Stimulated activated naive B cell treated with anti-CD40 and anti-IgM and Interleukin-4, amounts not matched to agents 10 μg/mL and 1 μg/mL and 100 μg/mL, for 72 hours (primary cell): ENCODE measurements around the gene ERC2.
"Not testable (repeated sequence)": the region's sequence is repeated elsewhere in the genome, so short reads cannot be mapped to it uniquely, and the experiment has no call there.

Source experiments
- ATAC-seq, 2 donors: fragments of 150-1000 bp; cut with Tn5 transposase; replicated peaks; 2 replicates each; pipeline ENCODE4 v1.10.0; 2021; ENCODE audit warnings: moderate library complexity in 1 of 2
- DNase-seq: peaks from one replicate; pipeline ENCODE4 v3.0.0; 2021
- H3K27ac Mint-ChIP-seq: one replicate; pipeline ENCODE4 v1.8.0; 2022; ENCODE audit warnings: mild to moderate bottlenecking, mixed read lengths
- H3K27me3 Mint-ChIP-seq, 2 donors: one replicate each; pipeline ENCODE4 v1.8.0; 2022; ENCODE audit warnings: mixed read lengths in 2 of 2
- H3K36me3 Mint-ChIP-seq, 2 donors: one replicate each; pipeline ENCODE4 v1.8.0; 2022; ENCODE audit warnings: mixed read lengths in 2 of 2, mild to moderate bottlenecking in 1 of 2
- H3K4me1 Mint-ChIP-seq, 2 donors: one replicate each; pipeline ENCODE4 v1.8.0; 2022; ENCODE audit warnings: mixed read lengths in 2 of 2, mild to moderate bottlenecking in 1 of 2
- H3K4me3 Mint-ChIP-seq, 2 donors: one replicate each; pipeline ENCODE4 v1.8.0; 2022; ENCODE audit warnings: mild to moderate bottlenecking in 2 of 2, mixed read lengths in 2 of 2, moderate library complexity in 1 of 2
- H3K9me3 Mint-ChIP-seq, 2 donors: one replicate each; pipeline ENCODE4 v1.8.0; 2022; ENCODE audit warnings: mixed read lengths in 2 of 2, mild to moderate bottlenecking in 1 of 2

The ERC2 gene

DNA sequence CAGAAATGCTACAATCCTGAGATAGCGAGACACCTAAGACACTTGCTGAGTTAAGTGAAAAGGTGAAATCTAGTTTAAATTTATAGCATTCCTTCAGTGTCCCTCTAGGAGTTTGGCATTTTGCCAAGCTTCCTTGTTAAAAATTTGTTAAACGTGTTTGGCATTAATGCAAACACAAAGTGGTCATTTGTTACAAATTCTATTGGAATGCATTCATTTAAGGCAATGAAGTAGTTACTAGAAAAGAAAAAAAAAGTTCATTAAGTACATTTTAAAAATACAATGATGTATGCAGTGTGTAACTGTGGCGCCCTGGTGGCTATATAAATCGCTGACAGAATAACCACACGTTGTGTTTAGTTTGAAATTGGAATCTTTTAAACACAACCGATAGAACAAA lies 949.8 kb downstream of the ERC2 start:
- Mint-ChIP-seq H3K9me3 (no peaks in the 10 kb centered on the region), H3K27ac (no peak overlapping the region), H3K4me3 (no peak overlapping the region), H3K27me3 (peaks cover 0 to 6% of the 10 kb centered on the region in 2 donors), H3K36me3 (no peaks in the 10 kb centered on the region), H3K4me1 (no peaks in the 10 kb centered on the region)
- ATAC-seq (no peak), DNase-seq (no peak)

GRCh38 chr3:55516392-55517030 lies 951.8 kb downstream of the ERC2 start:
- no peak overlapping the region for H3K4me3 Mint-ChIP-seq
- H3K4me1 Mint-ChIP-seq: no peaks in the 10 kb centered on the region
- ATAC-seq (no peak), DNase-seq (no peak)
- H3K36me3 Mint-ChIP-seq: no peaks in the 10 kb centered on the region
- H3K9me3 Mint-ChIP-seq: no peaks in the 10 kb centered on the region
- peaks cover 0 to 6% of the 10 kb centered on the region in 2 donors for H3K27me3 Mint-ChIP-seq
- H3K27ac Mint-ChIP-seq: no peak overlapping the region

DNA sequence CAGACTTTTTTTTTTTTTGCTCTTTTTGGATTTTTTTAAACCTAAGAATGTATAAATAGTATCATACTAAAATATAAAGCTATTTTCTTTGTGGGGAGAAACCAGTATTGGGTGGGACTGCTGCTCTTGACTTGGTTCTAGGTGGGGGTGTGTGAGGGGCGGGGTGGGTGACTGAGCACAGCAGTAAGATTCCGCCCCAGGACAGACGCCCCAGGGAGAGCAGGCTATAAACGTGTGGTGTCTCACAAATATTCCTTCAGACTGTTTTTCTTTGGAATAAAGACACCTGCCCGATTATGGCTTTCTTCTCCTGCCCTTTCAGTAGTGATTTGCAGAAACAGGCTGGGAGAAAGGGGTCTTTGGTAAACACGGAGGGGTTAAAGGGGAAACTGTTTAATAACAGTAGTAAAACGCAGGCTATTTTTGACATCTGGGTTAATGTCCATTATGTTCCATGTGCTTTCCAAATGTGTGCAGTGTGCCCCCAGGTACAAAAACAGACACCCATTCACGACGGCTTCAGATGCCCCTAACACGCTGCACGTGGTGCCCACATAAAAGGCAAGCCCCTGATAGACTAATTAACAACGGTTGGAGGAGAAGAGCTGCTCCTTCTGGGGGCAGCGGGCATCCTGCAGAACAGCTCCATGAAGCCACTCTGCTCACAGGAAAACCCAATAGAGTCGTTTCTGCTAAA lies 952.6 kb downstream of the ERC2 start:
- Mint-ChIP-seq H3K4me1 (no peaks in the 10 kb centered on the region), H3K27ac (no peak overlapping the region), H3K4me3 (no peak overlapping the region), H3K27me3 (peaks cover 0 to 6% of the 10 kb centered on the region in 2 donors), H3K9me3 (no peaks in the 10 kb centered on the region), H3K36me3 (no peaks in the 10 kb centered on the region)
- no peak for ATAC-seq
- no peak for DNase-seq

GRCh38 chr3:55514962-55515361 lies 953.3 kb downstream of the ERC2 start:
- no peaks in the 10 kb centered on the region for H3K9me3 Mint-ChIP-seq
- H3K36me3 Mint-ChIP-seq: no peaks in the 10 kb centered on the region
- no peak overlapping the region for H3K27ac Mint-ChIP-seq
- ATAC-seq (no peak), DNase-seq (no peak)
- H3K4me3 Mint-ChIP-seq: no peak overlapping the region
- H3K27me3 Mint-ChIP-seq: peaks cover 0 to 6% of the 10 kb centered on the region in 2 donors
- no peaks in the 10 kb centered on the region for H3K4me1 Mint-ChIP-seq

- Mint-ChIP-seq H3K4me1 (no peaks in the 10 kb centered on the region), H3K36me3 (no peaks in the 10 kb centered on the region), H3K27ac (no peak overlapping the region), H3K27me3 (peaks cover 0 to 6% of the 10 kb centered on the region in 2 donors), H3K9me3 (no peaks in the 10 kb centered on the region), H3K4me3 (no peak overlapping the region)
- DNase-seq (no peak), ATAC-seq (no peak)
Measured at GRCh38 chr3:55512571-55513343, 955.5 kb downstream of the ERC2 start.

DNA sequence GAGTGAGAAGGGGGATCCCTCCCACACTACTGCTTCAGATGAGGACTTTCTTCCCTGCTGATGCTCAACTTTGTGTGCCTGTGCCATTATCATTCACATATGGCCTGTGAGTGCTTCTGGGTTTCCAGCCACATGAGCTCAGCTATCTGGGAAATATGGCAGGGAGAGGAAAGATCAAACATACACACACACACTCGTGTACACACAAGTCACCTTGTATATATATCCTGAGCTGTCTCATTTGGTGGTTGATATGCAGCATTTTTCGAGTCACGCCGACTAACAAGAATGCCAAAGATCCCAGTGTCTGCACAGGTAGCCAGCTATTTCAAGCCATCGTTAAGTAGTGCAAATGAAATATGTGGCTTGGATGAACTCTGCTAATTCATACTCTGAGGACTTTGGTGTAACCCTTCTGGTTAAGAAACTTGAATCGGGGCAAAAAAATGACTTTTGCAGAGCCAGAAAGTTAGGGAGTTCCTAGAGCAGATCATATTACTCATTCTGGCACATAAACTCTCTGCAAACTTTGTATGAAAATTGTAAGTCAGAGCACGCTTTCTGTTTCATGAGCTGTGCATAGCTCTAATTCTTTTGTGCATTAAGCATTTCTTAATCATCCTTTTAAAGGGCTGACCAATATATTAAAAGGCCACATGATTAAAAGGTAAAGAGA lies 956.2 kb downstream of the ERC2 start:
- no peak for ATAC-seq
- Mint-ChIP-seq H3K36me3 (no peaks in the 10 kb centered on the region), H3K4me1 (no peaks in the 10 kb centered on the region), H3K9me3 (no peaks in the 10 kb centered on the region), H3K27me3 (peaks cover 0 to 6% of the 10 kb centered on the region in 2 donors), H3K4me3 (no peak overlapping the region), H3K27ac (no peak overlapping the region)
- DNase-seq: no peak

DNA sequence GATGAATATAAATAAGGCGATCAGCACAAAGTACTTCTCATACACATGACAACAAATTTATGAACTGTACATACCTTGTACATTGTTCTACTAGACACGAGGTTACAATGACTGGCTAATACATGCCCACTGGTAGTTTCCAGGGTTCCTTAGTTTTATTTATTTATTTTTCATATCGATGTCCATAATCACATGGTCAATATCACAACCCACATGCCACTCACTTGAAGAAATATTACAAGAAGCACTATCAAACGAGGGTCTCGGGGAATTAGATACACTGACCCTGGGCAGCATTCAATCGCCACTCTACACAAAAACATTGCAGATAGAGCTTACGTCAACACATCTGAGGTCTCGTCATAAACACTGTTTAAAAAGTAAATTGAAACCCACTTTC lies 959.9 kb downstream of the ERC2 start:
- no peaks in the 10 kb centered on the region for H3K27me3 Mint-ChIP-seq
- H3K4me3 Mint-ChIP-seq: no peak overlapping the region
- no peak for DNase-seq
- H3K36me3 Mint-ChIP-seq: no peaks in the 10 kb centered on the region
- H3K4me1 Mint-ChIP-seq: no peaks in the 10 kb centered on the region
- no peaks in the 10 kb centered on the region for H3K9me3 Mint-ChIP-seq
- ATAC-seq: no peak
- no peak overlapping the region for H3K27ac Mint-ChIP-seq

DNA sequence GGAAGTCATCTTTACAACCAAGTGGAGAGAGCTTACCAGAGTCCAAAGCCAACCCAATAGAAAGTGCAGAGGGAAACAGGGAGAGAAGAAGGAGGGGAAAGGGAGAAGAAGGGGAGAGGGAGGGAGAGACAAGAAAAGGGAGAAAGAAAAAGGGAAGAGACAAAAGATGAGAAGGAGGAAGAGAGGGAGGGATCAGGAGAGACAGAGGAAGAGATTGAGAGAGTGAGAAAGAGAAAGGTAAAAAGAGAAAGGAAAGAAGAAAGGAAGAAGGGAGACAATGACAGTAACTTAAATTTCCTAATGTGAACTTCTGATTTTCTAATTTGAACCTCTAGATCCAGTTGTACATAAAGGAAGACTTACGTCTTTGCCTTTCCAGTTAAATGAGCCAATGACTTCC lies 960.5 kb downstream of the ERC2 start:
- Mint-ChIP-seq H3K27ac (no peak overlapping the region), H3K4me1 (no peaks in the 10 kb centered on the region), H3K36me3 (no peaks in the 10 kb centered on the region), H3K9me3 (no peaks in the 10 kb centered on the region), H3K27me3 (no peaks in the 10 kb centered on the region), H3K4me3 (no peak overlapping the region)
- no peak for ATAC-seq
- DNase-seq: no peak

DNA sequence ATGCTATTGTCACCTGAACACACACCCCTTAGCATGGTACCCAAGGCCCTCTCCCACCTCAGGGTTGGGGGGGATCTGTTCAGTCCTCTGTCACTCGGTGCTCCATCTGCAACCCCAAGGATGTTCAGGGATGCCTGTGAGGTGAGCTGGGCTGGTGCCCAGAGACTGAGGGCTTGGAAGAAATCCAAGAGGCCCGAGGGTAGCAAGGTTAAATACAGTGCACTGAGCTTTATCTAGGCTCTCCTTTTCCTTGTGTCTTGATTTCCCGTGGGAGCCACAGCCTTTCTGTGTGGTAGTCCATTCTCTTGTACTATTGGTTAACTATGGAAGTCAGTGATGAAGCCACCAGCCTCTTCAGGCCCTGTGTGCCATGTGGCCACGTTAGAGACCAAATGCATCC lies 962.5 kb downstream of the ERC2 start:
- Mint-ChIP-seq H3K27ac (no peak overlapping the region), H3K36me3 (no peaks in the 10 kb centered on the region), H3K4me3 (no peak overlapping the region)

DNA sequence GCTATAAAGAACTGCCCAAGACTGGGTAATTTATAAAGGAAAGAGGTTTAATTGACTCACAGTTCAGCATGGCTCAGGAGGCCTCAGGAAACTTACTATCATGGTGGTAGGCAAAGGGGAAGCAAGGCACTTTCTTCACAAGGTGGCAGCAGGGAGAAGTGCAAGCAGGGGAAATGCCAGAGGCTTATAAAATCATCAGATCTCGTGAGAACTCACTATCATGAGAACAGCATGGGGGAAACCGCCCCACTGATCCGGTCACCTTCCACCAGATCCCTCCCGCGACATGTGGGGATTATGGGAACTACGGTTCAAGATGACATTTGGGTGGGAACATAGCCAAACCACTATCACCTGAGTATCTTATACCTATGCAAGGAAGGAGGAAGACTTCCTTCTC lies 963.2 kb downstream of the ERC2 start:
- not testable (repeated sequence) for H3K9me3 Mint-ChIP-seq, DNase-seq, ATAC-seq, H3K27me3 Mint-ChIP-seq, H3K4me3 Mint-ChIP-seq, H3K36me3 Mint-ChIP-seq, H3K4me1 Mint-ChIP-seq
- peak overlapping the region; percentile 22 for H3K27ac Mint-ChIP-seq

More for the DNA sequence above, 962.5 kb downstream of the ERC2 start:
- Mint-ChIP-seq H3K4me1 (no peaks in the 10 kb centered on the region), H3K27me3 (no peaks in the 10 kb centered on the region), H3K9me3 (no peaks in the 10 kb centered on the region)
- DNase-seq (no peak), ATAC-seq (no peak)

GRCh38 chr3:55501905-55502304 lies 966.4 kb downstream of the ERC2 start:
- DNase-seq: no peak
- no peak overlapping the region for H3K4me3 Mint-ChIP-seq

DNA sequence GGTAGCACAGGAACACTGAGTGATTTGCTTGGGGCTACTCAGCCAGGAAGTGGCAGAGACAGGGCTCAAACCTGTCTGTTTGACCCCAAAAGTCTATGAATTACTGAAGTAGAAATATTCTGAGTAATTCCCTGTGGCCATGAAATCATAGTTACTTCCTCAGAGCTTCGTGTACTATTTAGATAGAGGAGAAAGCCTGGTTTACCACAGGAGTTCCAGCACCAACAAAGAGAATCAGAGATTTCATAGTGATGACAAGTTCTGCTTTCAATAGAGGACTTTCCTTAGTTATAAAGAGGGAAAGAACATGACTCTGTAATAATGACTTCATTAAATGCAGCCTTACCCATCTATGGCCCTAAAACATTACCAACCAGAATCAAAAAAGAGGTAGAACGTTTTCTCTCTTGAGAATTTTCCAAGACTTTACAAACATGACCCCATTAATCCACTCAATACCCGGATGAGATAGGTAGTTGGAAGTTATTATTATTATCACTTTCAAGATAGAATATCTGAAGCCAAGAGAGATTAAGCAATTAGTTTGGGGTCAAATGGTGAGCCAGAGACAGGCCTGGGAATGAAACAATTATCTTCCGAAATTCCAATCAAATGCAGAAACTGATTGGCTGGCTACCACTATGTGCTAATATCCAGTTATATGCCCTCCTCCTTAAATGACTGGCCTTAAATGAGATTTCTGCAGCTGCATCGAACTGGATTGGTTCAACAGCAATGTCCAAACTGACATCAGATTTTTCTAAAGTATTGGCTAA lies 967.5 kb downstream of the ERC2 start:
- H3K4me1 Mint-ChIP-seq: no peaks in the 10 kb centered on the region
- H3K27ac Mint-ChIP-seq: no peak overlapping the region

More at GRCh38 chr3:55501905-55502304, 966.4 kb downstream of the ERC2 start:
- Mint-ChIP-seq H3K9me3 (no peaks in the 10 kb centered on the region), H3K36me3 (no peaks in the 10 kb centered on the region), H3K27ac (no peak overlapping the region), H3K4me1 (no peaks in the 10 kb centered on the region), H3K27me3 (no peaks in the 10 kb centered on the region)
- no peak for ATAC-seq

DNA sequence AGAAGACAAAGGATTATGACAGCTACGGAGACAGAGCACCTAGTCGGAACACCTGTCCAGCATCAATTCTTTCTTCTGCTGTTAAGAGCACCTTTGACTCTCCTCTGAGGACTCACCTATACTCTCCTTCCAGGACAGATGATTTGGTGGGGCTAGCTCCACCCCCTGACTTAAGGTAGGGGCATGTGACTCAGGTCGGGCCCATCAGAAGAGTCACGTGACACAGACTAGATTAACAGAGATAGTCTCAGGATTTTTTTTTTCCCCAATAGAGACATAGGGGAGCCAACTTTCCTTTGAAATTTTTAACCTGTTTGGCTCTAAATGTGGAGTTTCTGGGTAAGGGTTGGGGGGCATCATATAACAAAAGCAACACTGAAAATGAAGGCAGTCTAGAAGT lies 969.7 kb downstream of the ERC2 start:
- H3K4me1 Mint-ChIP-seq: no peaks in the 10 kb centered on the region
- no peak overlapping the region for H3K4me3 Mint-ChIP-seq
- ATAC-seq (no peak), DNase-seq (no peak)
- H3K36me3 Mint-ChIP-seq: no peaks in the 10 kb centered on the region
- peaks cover 3 to 9% of the 10 kb centered on the region in 2 donors for H3K27me3 Mint-ChIP-seq
- no peak overlapping the region for H3K27ac Mint-ChIP-seq
- no peaks in the 10 kb centered on the region for H3K9me3 Mint-ChIP-seq

More for the DNA sequence above, 967.5 kb downstream of the ERC2 start:
- Mint-ChIP-seq H3K36me3 (no peaks in the 10 kb centered on the region), H3K27me3 (peaks cover 3 to 9% of the 10 kb centered on the region in 2 donors), H3K4me3 (no peak overlapping the region), H3K9me3 (no peaks in the 10 kb centered on the region)
- no peak for ATAC-seq
- DNase-seq: no peak

DNA sequence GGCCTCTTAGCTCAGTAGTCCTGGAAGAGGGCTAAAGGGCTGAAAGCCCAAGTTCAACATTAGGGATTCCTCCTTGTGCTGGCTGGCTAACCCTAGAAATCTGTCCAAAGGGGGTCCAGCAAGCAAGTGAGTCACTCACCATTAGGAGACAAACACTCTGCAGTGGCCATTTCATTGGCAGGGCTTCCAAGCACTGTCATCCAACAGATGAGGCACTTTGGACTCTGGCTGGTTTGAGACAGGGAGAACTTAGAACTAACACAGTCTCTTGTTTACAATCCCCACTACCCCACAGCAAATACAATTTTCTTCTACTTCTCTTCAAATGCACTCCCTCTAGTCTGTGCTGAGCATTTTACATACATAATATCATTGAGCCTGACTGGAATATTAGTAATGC lies 971.0 kb downstream of the ERC2 start:
- H3K9me3 Mint-ChIP-seq: no peaks in the 10 kb centered on the region
- H3K27me3 Mint-ChIP-seq: peaks cover 8 to 19% of the 10 kb centered on the region in 2 donors
- ATAC-seq (no peak), DNase-seq (no peak)
- no peak overlapping the region for H3K27ac Mint-ChIP-seq
- no peak overlapping the region for H3K4me3 Mint-ChIP-seq
- H3K36me3 Mint-ChIP-seq: no peaks in the 10 kb centered on the region
- no peaks in the 10 kb centered on the region for H3K4me1 Mint-ChIP-seq
